Measurements from ENCODE around the gene TMED7. TPM values are rescaled to one million over a fixed set of nuclear protein-coding genes. Genes with fewer than 3 reads are reported as not detected.

The TMED7 gene
- total and polyA plus RNA-seq, 2 of the 8 experiments (the other 6 are each of a cell fraction or from before 2014, with no cell fraction given): 43.8 to 75.2 TPM

GRCh38 chr5:115616472-115616871, 9.4 kb downstream of the TMED7 start:
- Histone ChIP-seq H4K91ac (replicated peaks; ENCODE audit: insufficient read length, low read length) (no peak overlapping the region), H3K36me3 (ENCODE audit: control insufficient read depth in 2 of 4, insufficient read depth in 4 of 4, low read length in 3 of 4) (peaks cover 0 to 53% (median 23%) of the 10 kb centered on the region in 4 experiments; a peak in 6 of 8 replicates), H3K4me3 (ENCODE audit: extremely low read depth in 1 of 4, insufficient read depth in 2 of 4, low read depth in 3 of 4, low read length in 4 of 4) (no peak overlapping the region), H2BK15ac (ENCODE audit: low read length) (no peak overlapping the region), H4K20me1 (replicated peaks in 1 of 2; ENCODE audit: control insufficient read depth in 1 of 2, insufficient read depth in 2 of 2, low read length in 2 of 2) (peaks cover 1 to 3% of the 10 kb centered on the region in 2 experiments), H3K4me2 (ENCODE audit: insufficient read depth in 1 of 2, low read depth in 2 of 2, low read length in 2 of 2) (no peak overlapping the region), H2BK120ac (replicated peaks; ENCODE audit: low read depth, low read length) (no peak overlapping the region), H3K23me2 (ENCODE audit: low read depth, low read length) (no peaks in the 10 kb centered on the region), H3K79me1 (ENCODE audit: low read depth, low read length) (no peaks in the 10 kb centered on the region), H3K4me1 (replicated peaks in 1 of 4; ENCODE audit: control insufficient read depth in 3 of 4, insufficient read depth in 4 of 4, low read length in 3 of 4) (no peaks in the 10 kb centered on the region), H3K23ac (ENCODE audit: insufficient read length) (no peak overlapping the region), H2AFZ (ENCODE audit: low read length) (no peak overlapping the region), H2BK5ac (ENCODE audit: low read depth, low read length) (no peak overlapping the region), H4K8ac (ENCODE audit: extremely low read depth, insufficient read depth, low read length) (no peak overlapping the region), H3K9ac (replicated peaks in 1 of 4; ENCODE audit: extremely low read depth in 1 of 4, low read depth in 3 of 4, low read length in 3 of 4) (no peak overlapping the region), H3K27me3 (replicated peaks in 1 of 4; ENCODE audit: control insufficient read depth in 3 of 4, extremely low read depth in 1 of 4, insufficient read depth in 3 of 4, low read length in 3 of 4) (no peaks in the 10 kb centered on the region), H3K27ac (ENCODE audit: low read depth, low read length) (no peak overlapping the region), H2BK12ac (ENCODE audit: low read depth, low read length) (no peak overlapping the region), H2AK5ac (ENCODE audit: low read depth, low read length) (no peak overlapping the region), H3K4ac (replicated peaks; ENCODE audit: insufficient read length, low read depth, low read length) (no peak overlapping the region), H3K9me3 (ENCODE audit: insufficient read depth in 2 of 2, low read depth in 1 of 2, low read length in 1 of 2) (no peaks in the 10 kb centered on the region), H2BK20ac (ENCODE audit: low read length) (no peak overlapping the region), H3K56ac (replicated peaks; ENCODE audit: insufficient read length, low read depth, low read length) (no peak overlapping the region), H3K79me2 (ENCODE audit: control insufficient read depth in 1 of 2, insufficient read depth in 2 of 2, low read length in 2 of 2) (peaks cover 0 to 10% of the 10 kb centered on the region in 2 experiments; a peak in 2 of 4 replicates), H3K14ac (ENCODE audit: insufficient read length) (no peak overlapping the region), H4K5ac (ENCODE audit: insufficient read length, low read depth, low read length) (no peak overlapping the region), H3K18ac (ENCODE audit: extremely low read depth, low read length) (no peak overlapping the region)
- no peak for DNase-seq (ENCODE audit: low read depth in 1 of 2, low spot score in 2 of 2)
- FAIRE-seq: no peak
- CTCF ChIA-PET (ENCODE audit: partially characterized antibody): interaction anchor here (0.6 to 1.2 kb wide), 7 partner anchors 12 to 307 kb away, joined by 3 to 5 read pairs (median 3); no protein-coding TSS in a partner anchor
- POLR2A ChIA-PET (ENCODE audit: partially characterized antibody): interaction anchor here (1.1 kb wide), 1 partner anchor 14 kb away, joined by 3 read pairs; the partner anchor contains the start of gene TICAM2
- TF ChIP-seq POLR2AphosphoS5 (IDR thresholded peaks at IDR 0.05; ENCODE audit: low read depth, low read length): no peak
- TF ChIP-seq SIX5 (IDR thresholded peaks at IDR 0.05; ENCODE audit: low read depth, low read length): no peak
- TF ChIP-seq GTF2F1 (IDR thresholded peaks at IDR 0.05; ENCODE audit: borderline replicate concordance, low read depth, low read length): no peak
- no peak for TF ChIP-seq EGR1 (IDR thresholded peaks at IDR 0.05; ENCODE audit: borderline replicate concordance, low read depth, low read length)
- no peak for TF ChIP-seq YY1 (IDR thresholded peaks at IDR 0.05; ENCODE audit: low read depth, low read length)
- no peak for TF ChIP-seq PHF8 (conservative IDR thresholded peaks at IDR 0.05; ENCODE audit: low read depth, low read length)
- no peak for TF ChIP-seq FOSL1 (IDR thresholded peaks at IDR 0.05; ENCODE audit: insufficient read depth, low read depth, low read length)
- TF ChIP-seq KDM5A (IDR thresholded peaks at IDR 0.05; ENCODE audit: low read length): no peak
- no peak for TF ChIP-seq ZNF274 (IDR thresholded peaks at IDR 0.05; ENCODE audit: borderline replicate concordance, extremely low read depth, low read length)
- no peak for TF ChIP-seq CTCF (IDR thresholded peaks at IDR 0.05; ENCODE audit: control extremely low read depth in 1 of 3, insufficient read depth in 1 of 3, low read depth in 1 of 3, low read length in 3 of 3)
- no peak for TF ChIP-seq RFX5 (IDR thresholded peaks at IDR 0.05; ENCODE audit: borderline replicate concordance, low read depth, low read length)
- no peak for TF ChIP-seq TBP (IDR thresholded peaks at IDR 0.05; ENCODE audit: low read depth, low read length)
- no peak for TF ChIP-seq CBX8 (IDR thresholded peaks at IDR 0.05; ENCODE audit: borderline replicate concordance, low read depth, low read length)
